ENCODE results near the gene TBC1D1.

The TBC1D1 gene

DNA sequence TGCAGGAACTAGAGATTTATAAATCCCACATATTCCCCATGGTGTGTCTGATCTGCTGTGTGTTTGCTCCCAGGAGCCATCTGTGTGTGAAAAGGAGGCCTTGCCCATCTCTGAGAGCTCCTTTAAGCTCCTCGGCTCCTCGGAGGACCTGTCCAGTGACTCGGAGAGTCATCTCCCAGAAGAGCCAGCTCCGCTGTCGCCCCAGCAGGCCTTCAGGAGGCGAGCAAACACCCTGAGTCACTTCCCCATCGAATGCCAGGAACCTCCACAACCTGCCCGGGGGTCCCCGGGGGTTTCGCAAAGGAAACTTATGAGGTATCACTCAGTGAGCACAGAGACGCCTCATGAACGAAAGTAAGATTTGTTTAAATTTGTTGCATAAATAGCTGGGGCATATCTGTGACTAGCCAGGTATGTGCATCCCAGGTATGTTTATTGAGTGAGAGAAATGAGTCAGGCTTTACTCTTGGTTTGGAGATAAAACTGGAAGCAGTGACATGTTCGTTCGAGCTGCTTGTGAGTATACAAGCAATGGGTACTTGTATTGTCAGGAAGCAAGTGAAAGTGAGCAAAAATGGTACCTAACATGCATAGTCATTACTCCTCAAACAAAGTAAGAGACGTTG, 158.8 kb downstream of the TBC1D1 start:
- Histone ChIP-seq H3K27ac (no peak overlapping the region), H3K9me3 (no peaks in the 10 kb centered on the region), H3K36me3 (peaks cover 94% of the 10 kb centered on the region), H3K4me3 (ENCODE audit: low read depth in 1 of 2, low read length in 1 of 2) (no peak overlapping the region), H3K4me1 (ENCODE audit: control insufficient read depth in 1 of 2, insufficient read depth in 1 of 2, low read depth in 1 of 2, low read length in 1 of 2) (no peaks in the 10 kb centered on the region), H3K27me3 (no peaks in the 10 kb centered on the region)
- TF ChIP-seq, protein P1, sequence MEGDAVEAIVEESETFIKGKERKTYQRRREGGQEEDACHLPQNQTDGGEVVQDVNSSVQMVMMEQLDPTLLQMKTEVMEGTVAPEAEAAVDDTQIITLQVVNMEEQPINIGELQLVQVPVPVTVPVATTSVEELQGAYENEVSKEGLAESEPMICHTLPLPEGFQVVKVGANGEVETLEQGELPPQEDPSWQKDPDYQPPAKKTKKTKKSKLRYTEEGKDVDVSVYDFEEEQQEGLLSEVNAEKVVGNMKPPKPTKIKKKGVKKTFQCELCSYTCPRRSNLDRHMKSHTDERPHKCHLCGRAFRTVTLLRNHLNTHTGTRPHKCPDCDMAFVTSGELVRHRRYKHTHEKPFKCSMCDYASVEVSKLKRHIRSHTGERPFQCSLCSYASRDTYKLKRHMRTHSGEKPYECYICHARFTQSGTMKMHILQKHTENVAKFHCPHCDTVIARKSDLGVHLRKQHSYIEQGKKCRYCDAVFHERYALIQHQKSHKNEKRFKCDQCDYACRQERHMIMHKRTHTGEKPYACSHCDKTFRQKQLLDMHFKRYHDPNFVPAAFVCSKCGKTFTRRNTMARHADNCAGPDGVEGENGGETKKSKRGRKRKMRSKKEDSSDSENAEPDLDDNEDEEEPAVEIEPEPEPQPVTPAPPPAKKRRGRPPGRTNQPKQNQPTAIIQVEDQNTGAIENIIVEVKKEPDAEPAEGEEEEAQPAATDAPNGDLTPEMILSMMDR (IDR thresholded peaks at IDR 0.05) = no peak

DNA sequence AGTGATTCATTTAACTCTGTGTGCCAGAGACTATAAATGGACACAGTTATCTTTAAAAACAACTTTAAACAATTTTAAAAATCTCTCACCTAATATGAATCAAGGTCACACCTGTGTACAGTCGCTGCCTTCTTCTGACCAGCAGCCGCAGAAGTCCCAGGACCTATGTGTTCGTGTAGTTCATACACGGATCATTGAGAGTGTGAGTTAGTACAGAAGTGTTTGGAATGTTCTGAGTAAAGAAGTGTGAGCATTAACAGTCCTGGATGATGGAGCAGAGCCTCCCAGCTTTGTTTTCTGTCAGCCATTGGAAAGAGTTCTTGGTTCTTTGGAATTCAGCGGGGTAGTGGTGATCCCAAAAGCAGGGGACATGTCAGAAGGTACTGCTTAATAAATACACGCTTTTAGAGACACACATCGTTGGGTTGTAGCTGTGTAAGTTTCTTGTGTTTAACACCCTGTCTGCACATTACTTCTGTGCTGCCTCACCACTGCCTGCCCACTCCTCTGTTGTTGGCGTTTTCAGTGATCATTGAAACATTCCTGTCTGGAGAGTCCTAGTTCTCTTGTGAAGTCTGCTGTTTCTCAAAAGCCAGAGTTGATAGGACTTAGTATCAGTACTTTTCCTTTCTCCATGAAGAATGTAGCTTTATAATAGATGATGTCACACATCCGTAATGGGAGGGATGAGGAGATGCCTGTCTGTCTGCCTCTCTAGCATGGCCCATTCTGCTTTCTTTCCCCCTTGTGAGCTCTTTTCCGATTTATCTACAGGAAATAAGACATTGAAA, 159.9 kb downstream of the TBC1D1 start:
- Histone ChIP-seq H3K4me3 (ENCODE audit: low read depth in 1 of 2, low read length in 1 of 2) (no peak overlapping the region), H3K27me3 (no peaks in the 10 kb centered on the region), H3K27ac (no peak overlapping the region), H3K4me1 (ENCODE audit: control insufficient read depth in 1 of 2, insufficient read depth in 1 of 2, low read depth in 1 of 2, low read length in 1 of 2) (no peaks in the 10 kb centered on the region), H3K9me3 (no peaks in the 10 kb centered on the region), H3K36me3 (peaks cover 94% of the 10 kb centered on the region)
- TF ChIP-seq, protein P1 (IDR thresholded peaks at IDR 0.05) = no peak

DNA sequence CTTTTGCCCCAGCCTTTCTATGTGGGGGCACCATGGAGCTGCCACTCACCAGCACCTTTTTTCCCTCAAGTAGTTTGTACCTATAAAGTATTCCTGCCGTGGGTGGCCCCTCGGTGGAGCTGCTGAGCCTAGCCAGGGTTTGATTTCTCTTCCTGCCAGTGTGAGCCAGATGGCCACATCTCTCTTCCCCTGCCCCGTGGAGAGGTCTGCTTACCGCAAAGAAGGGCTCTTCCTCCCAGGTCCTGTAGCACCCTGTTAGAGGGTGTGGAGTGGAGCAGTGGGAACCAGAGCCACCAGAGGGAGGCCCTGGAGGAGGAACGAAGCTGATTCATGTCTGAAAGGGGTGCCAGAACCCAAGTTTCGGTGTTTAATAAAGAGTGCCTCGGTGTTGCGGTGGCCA, 164.7 kb downstream of the TBC1D1 start:
- no peak overlapping the region for H3K4me3 ChIP-seq (ENCODE audit: low read depth in 1 of 2, low read length in 1 of 2)
- no peak overlapping the region for H3K27ac ChIP-seq
- H3K36me3 ChIP-seq = peaks cover 96% of the 10 kb centered on the region
- H3K4me1 ChIP-seq (ENCODE audit: control insufficient read depth in 1 of 2, insufficient read depth in 1 of 2, low read depth in 1 of 2, low read length in 1 of 2) = no peaks in the 10 kb centered on the region
- H3K9me3 ChIP-seq = no peaks in the 10 kb centered on the region
- TF ChIP-seq, protein P1 (IDR thresholded peaks at IDR 0.05) = no peak
- H3K27me3 ChIP-seq = no peaks in the 10 kb centered on the region

DNA sequence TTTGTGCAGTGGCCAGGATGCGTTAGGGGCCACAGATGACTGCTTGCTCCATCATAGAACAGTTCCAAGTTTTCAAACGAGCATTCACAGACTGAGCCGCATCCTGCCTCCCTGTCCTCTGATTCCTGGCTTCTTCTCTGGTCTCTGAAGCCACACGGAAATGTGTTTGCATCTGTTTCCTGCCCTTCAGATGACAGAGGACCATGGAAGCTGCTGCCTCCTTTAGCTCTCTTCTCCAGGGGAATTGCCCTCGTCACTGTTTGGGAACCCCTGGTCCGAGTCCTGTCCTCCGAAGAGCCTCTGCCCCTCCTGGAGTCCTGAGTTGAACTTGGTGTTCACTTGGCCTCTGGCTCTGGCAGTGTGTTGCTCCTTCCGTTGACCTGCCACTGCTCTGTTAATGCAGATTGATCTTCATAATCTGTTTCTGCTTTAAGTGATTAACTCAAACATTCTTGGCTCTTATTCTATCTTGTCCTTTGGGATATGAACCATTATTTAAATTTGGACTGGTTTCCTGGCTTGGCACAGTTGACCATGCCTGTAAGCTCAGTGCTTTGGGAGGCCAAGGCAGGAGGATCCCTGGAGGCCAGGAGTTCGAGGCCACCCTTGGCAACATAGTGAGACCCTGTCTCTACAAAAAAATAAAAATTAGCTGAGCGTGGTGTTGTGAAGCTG, 165.3 kb downstream of the TBC1D1 start:
- Histone ChIP-seq H3K4me1 (ENCODE audit: control insufficient read depth in 1 of 2, insufficient read depth in 1 of 2, low read depth in 1 of 2, low read length in 1 of 2) (no peaks in the 10 kb centered on the region), H3K27ac (no peak overlapping the region), H3K4me3 (ENCODE audit: low read depth in 1 of 2, low read length in 1 of 2) (no peak overlapping the region), H3K27me3 (no peaks in the 10 kb centered on the region), H3K36me3 (peaks cover 96% of the 10 kb centered on the region), H3K9me3 (no peaks in the 10 kb centered on the region)
- TF ChIP-seq, protein P1 (IDR thresholded peaks at IDR 0.05) = no peak

DNA sequence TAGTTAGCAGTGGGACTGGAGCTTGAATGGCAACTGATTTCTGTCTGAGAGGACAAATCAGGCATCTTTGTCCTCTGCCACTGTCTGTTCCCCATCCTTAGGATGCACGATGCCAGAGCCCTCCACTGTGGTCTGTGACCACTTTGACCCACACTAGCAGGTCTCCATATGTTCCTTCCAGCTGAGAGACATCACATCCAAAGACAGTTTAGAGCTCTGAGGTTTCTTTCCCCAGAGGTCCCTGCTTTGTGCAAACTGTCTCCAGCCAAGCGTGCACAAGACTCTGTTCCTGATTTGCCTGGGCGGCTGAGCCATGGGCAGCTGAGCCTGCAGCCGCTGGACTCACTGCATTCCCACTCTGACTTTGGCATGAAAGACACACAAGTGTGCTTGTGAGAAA, 167.3 kb downstream of the TBC1D1 start:
- Histone ChIP-seq H3K27ac (no peak overlapping the region), H3K4me1 (ENCODE audit: control insufficient read depth in 1 of 2, insufficient read depth in 1 of 2, low read depth in 1 of 2, low read length in 1 of 2) (peaks cover 0 to 4% of the 10 kb centered on the region in 2 experiments), H3K9me3 (no peaks in the 10 kb centered on the region), H3K36me3 (peaks cover 94% of the 10 kb centered on the region), H3K27me3 (no peaks in the 10 kb centered on the region), H3K4me3 (ENCODE audit: low read depth in 1 of 2, low read length in 1 of 2) (no peak overlapping the region)
- TF ChIP-seq, protein P1 (IDR thresholded peaks at IDR 0.05) = no peak
